WTC11 (cell line): ENCODE results near the gene PAOX. TPM values are rescaled to one million over a fixed set of nuclear protein-coding genes. Genes with fewer than 3 reads are reported as not detected.

Experiments used
- ATAC-seq: fragments of 200-7000 bp; cut with Tn5 transposase; 2 replicates; pipeline ENCODE4 v1.10.0; 2021; ENCODE audit warnings: mild to moderate bottlenecking, moderate library complexity
- CTCF ChIA-PET: fragments of 300-600 bp; sonication (Branson Sonifier 250); formaldehyde crosslinking; loops from one replicate; lab custom pipeline; 2021; ENCODE audit warnings: antibody characterized with exemption; lab: Charles Lee
- POLR2A ChIA-PET: fragments of 350-600 bp; sonication (Branson Sonifier 250); formaldehyde crosslinking; loops from one replicate; lab custom pipeline; 2021; ENCODE audit warnings: antibody characterized with exemption; lab: Charles Lee
- DNase-seq: peaks from one replicate; pipeline ENCODE4 v3.0.0; 2021; ENCODE audit warnings: low spot score
- H3K27ac Mint-ChIP-seq: 2 replicates; pipeline ENCODE4 v1.8.0; 2021; ENCODE audit warnings: mixed read lengths
- H3K27me3 Mint-ChIP-seq: 2 replicates; pipeline ENCODE4 v1.8.0; 2021; ENCODE audit warnings: low read depth, mild to moderate bottlenecking, moderate library complexity, mixed read lengths
- H3K36me3 Mint-ChIP-seq: 2 replicates; pipeline ENCODE4 v1.8.0; 2021; ENCODE audit warnings: mixed read lengths
- H3K4me1 Mint-ChIP-seq: 2 replicates; pipeline ENCODE4 v1.8.0; 2022; ENCODE audit warnings: mixed read lengths
- H3K4me3 Mint-ChIP-seq: 2 replicates; pipeline ENCODE4 v1.8.0; 2021; ENCODE audit warnings: mild to moderate bottlenecking, moderate library complexity, mixed read lengths
- H3K9me3 Mint-ChIP-seq: 2 replicates; pipeline ENCODE4 v1.8.0; 2021; ENCODE audit warnings: mixed read lengths
- ATF1 ChIP-seq: sonication (generic); formaldehyde crosslinking; IDR thresholded peaks from 2 replicates; pipeline ENCODE4 v1.8.1; 2023; ENCODE audit warnings: mild to moderate bottlenecking, moderate library complexity, missing genetic modification reagents
- E2F4 ChIP-seq: sonication (generic); formaldehyde crosslinking; IDR thresholded peaks from 2 replicates; pipeline ENCODE4 v1.8.1; 2022; ENCODE audit warnings: low read depth, mild to moderate bottlenecking, moderate library complexity, missing genetic modification reagents, borderline replicate concordance
- FOXP1 ChIP-seq: sonication (generic); formaldehyde crosslinking; IDR thresholded peaks from 2 replicates; pipeline ENCODE4 v1.8.0; 2022; ENCODE audit warnings: missing genetic modification reagents, mild to moderate bottlenecking, moderate library complexity, borderline replicate concordance
- HMGA2 ChIP-seq: fragments of 250-450 bp; sonication (Bioruptor Pico); IDR thresholded peaks from 2 replicates; pipeline ENCODE4 v1.4.0; 2021; ENCODE audit warnings: mild to moderate bottlenecking, moderate library complexity
- NR1H2 ChIP-seq: sonication (generic); formaldehyde crosslinking; IDR thresholded peaks from 2 replicates; pipeline ENCODE4 v1.9.0; 2021; ENCODE audit warnings: mild to moderate bottlenecking, moderate library complexity, missing genetic modification reagents
- NR2C2 ChIP-seq: sonication (generic); formaldehyde crosslinking; IDR thresholded peaks from 2 replicates; pipeline ENCODE4 v1.8.0; 2022; ENCODE audit warnings: mild to moderate bottlenecking, missing genetic modification reagents
- RELA ChIP-seq: sonication (generic); formaldehyde crosslinking; IDR thresholded peaks from 2 replicates; pipeline ENCODE4 v1.8.1; 2022; ENCODE audit warnings: missing genetic modification reagents, mild to moderate bottlenecking, borderline replicate concordance
- RORB ChIP-seq: fragments of 250-450 bp; sonication (Bioruptor Pico); IDR thresholded peaks from 2 replicates; pipeline ENCODE4 v1.9.0; 2021; ENCODE audit warnings: mild to moderate bottlenecking
- SMAD4 ChIP-seq: sonication (generic); formaldehyde crosslinking; IDR thresholded peaks from 2 replicates; pipeline ENCODE4 v1.8.0; 2022; ENCODE audit warnings: mild to moderate bottlenecking, missing genetic modification reagents
- SOX15 ChIP-seq: fragments of 250-450 bp; sonication (Bioruptor Pico); IDR thresholded peaks from 2 replicates; pipeline ENCODE4 v1.9.0; 2021; ENCODE audit warnings: mild to moderate bottlenecking
- SP1 ChIP-seq: sonication (generic); formaldehyde crosslinking; conservative IDR thresholded peaks from 2 replicates; pipeline ENCODE4 v1.8.1; 2022; ENCODE audit warnings: missing genetic modification reagents
- USF1 ChIP-seq: sonication (generic); formaldehyde crosslinking; IDR thresholded peaks from 2 replicates; pipeline ENCODE4 v1.8.0; 2022; ENCODE audit warnings: mild to moderate bottlenecking, missing genetic modification reagents
- ZBTB43 ChIP-seq: sonication (generic); formaldehyde crosslinking; IDR thresholded peaks from 2 replicates; pipeline ENCODE4 v1.8.1; 2023; ENCODE audit warnings: mild to moderate bottlenecking, missing genetic modification reagents
- ZNF317 ChIP-seq: sonication (generic); formaldehyde crosslinking; IDR thresholded peaks from 2 replicates; pipeline ENCODE4 v1.8.1; 2023; ENCODE audit warnings: low read depth, mild to moderate bottlenecking, moderate library complexity, missing genetic modification reagents, borderline replicate concordance
- ZNF416 ChIP-seq: fragments of 250-450 bp; sonication (Bioruptor Pico); IDR thresholded peaks from 2 replicates; pipeline ENCODE4 v1.9.0; 2021; ENCODE audit warnings: mild to moderate bottlenecking, inconsistent platforms
- total RNA-seq: library from RNA; stranded (reverse); gene quantifications from 3 replicates; pipeline ENCODE4 v1.2.3, GENCODE V29; 2021
- TF ChIP-seq, protein P1 (sequence below): sonication (generic); formaldehyde crosslinking; IDR thresholded peaks from 2 replicates; pipeline ENCODE4 v1.8.0; 2023; ENCODE audit warnings: missing genetic modification reagents, mild to moderate bottlenecking, borderline replicate concordance
- TF ChIP-seq, protein P2 (sequence below): sonication (generic); formaldehyde crosslinking; IDR thresholded peaks from 2 replicates; pipeline ENCODE4 v1.8.1; 2022; ENCODE audit warnings: missing genetic modification reagents, borderline replicate concordance
- TF ChIP-seq, protein P3 (sequence below): sonication (generic); formaldehyde crosslinking; IDR thresholded peaks from 2 replicates; pipeline ENCODE4 v1.8.0; 2023; ENCODE audit warnings: mild to moderate bottlenecking, missing genetic modification reagents

The PAOX gene
- total RNA-seq, 1 experiment from 2014 or later, result 3.6 TPM

- TF ChIP-seq ZNF416 (CRISPR knock-in tag) (no peak), ATF1 (no peak), ZBTB43 (no peak), SP1 (CRISPR knock-in tag) (no peak), RORB (CRISPR knock-in tag) (no peak), USF1 (CRISPR knock-in tag) (no peak), FOXP1 (CRISPR knock-in tag) (no peak), SMAD4 (CRISPR knock-in tag) (no peak), ZNF317 (CRISPR knock-in tag) (no peak), NR1H2 (no peak), E2F4 (CRISPR knock-in tag) (no peak), SOX15 (CRISPR knock-in tag) (no peak), RELA (CRISPR knock-in tag) (no peak), NR2C2 (no peak), HMGA2 (CRISPR knock-in tag) (no peak)
- TF ChIP-seq, protein P1, sequence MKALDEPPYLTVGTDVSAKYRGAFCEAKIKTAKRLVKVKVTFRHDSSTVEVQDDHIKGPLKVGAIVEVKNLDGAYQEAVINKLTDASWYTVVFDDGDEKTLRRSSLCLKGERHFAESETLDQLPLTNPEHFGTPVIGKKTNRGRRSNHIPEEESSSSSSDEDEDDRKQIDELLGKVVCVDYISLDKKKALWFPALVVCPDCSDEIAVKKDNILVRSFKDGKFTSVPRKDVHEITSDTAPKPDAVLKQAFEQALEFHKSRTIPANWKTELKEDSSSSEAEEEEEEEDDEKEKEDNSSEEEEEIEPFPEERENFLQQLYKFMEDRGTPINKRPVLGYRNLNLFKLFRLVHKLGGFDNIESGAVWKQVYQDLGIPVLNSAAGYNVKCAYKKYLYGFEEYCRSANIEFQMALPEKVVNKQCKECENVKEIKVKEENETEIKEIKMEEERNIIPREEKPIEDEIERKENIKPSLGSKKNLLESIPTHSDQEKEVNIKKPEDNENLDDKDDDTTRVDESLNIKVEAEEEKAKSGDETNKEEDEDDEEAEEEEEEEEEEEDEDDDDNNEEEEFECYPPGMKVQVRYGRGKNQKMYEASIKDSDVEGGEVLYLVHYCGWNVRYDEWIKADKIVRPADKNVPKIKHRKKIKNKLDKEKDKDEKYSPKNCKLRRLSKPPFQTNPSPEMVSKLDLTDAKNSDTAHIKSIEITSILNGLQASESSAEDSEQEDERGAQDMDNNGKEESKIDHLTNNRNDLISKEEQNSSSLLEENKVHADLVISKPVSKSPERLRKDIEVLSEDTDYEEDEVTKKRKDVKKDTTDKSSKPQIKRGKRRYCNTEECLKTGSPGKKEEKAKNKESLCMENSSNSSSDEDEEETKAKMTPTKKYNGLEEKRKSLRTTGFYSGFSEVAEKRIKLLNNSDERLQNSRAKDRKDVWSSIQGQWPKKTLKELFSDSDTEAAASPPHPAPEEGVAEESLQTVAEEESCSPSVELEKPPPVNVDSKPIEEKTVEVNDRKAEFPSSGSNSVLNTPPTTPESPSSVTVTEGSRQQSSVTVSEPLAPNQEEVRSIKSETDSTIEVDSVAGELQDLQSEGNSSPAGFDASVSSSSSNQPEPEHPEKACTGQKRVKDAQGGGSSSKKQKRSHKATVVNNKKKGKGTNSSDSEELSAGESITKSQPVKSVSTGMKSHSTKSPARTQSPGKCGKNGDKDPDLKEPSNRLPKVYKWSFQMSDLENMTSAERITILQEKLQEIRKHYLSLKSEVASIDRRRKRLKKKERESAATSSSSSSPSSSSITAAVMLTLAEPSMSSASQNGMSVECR (CRISPR knock-in tag), result no peak
- TF ChIP-seq, protein P2, sequence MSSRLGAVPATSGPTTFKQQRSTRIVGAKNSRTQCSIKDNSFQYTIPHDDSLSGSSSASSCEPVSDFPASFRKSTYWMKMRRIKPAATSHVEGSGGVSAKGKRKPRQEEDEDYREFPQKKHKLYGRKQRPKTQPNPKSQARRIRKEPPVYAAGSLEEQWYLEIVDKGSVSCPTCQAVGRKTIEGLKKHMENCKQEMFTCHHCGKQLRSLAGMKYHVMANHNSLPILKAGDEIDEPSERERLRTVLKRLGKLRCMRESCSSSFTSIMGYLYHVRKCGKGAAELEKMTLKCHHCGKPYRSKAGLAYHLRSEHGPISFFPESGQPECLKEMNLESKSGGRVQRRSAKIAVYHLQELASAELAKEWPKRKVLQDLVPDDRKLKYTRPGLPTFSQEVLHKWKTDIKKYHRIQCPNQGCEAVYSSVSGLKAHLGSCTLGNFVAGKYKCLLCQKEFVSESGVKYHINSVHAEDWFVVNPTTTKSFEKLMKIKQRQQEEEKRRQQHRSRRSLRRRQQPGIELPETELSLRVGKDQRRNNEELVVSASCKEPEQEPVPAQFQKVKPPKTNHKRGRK, result no peak
- TF ChIP-seq, protein P3, sequence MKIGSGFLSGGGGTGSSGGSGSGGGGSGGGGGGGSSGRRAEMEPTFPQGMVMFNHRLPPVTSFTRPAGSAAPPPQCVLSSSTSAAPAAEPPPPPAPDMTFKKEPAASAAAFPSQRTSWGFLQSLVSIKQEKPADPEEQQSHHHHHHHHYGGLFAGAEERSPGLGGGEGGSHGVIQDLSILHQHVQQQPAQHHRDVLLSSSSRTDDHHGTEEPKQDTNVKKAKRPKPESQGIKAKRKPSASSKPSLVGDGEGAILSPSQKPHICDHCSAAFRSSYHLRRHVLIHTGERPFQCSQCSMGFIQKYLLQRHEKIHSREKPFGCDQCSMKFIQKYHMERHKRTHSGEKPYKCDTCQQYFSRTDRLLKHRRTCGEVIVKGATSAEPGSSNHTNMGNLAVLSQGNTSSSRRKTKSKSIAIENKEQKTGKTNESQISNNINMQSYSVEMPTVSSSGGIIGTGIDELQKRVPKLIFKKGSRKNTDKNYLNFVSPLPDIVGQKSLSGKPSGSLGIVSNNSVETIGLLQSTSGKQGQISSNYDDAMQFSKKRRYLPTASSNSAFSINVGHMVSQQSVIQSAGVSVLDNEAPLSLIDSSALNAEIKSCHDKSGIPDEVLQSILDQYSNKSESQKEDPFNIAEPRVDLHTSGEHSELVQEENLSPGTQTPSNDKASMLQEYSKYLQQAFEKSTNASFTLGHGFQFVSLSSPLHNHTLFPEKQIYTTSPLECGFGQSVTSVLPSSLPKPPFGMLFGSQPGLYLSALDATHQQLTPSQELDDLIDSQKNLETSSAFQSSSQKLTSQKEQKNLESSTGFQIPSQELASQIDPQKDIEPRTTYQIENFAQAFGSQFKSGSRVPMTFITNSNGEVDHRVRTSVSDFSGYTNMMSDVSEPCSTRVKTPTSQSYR (CRISPR knock-in tag), result no peak
- DNase-seq (no peak), ATAC-seq (no peak)
- Mint-ChIP-seq H3K4me1 (no peaks in the 10 kb centered on the region), H3K9me3 (no peaks in the 10 kb centered on the region), H3K27ac (no peak overlapping the region), H3K27me3 (peaks cover 12% of the 10 kb centered on the region), H3K4me3 (no peak overlapping the region), H3K36me3 (peaks cover 34% of the 10 kb centered on the region)
- ChIA-PET CTCF (interaction anchor here (1.5 to 2.4 kb wide), 3 partner anchors 32 to 48 kb away, joined by 3 to 14 read pairs (median 6); no protein-coding TSS in a partner anchor), POLR2A (interaction anchor here (0.9 kb wide), 1 partner anchor 11 kb away, joined by 3 read pairs; the partner anchor contains the start of gene ECHS1)
Observed at GRCh38 chr10:133361773-133362441, 17.2 kb upstream of the PAOX start.
